GM12878 (cell line): ENCODE results near the gene CTNNBL1. TPM values are rescaled to one million over a fixed set of nuclear protein-coding genes. Genes with fewer than 3 reads are reported as not detected.

Experiments
- BACH1 ChIP-seq: fragments of 450-650 bp; IDR thresholded peaks from 2 replicates; pipeline ENCODE4 v1.6.1; 2017; ENCODE audit warnings: mild to moderate bottlenecking, borderline replicate concordance
- BRCA1 ChIP-seq: IDR thresholded peaks from 2 replicates; pipeline ENCODE4 v1.6.1; 2011; ENCODE audit warnings: low read depth, low read length, improper control_type of control experiment
- CHD4 ChIP-seq: fragments of 200-600 bp; sonication (generic); IDR thresholded peaks from 2 replicates; pipeline ENCODE4 v1.6.1; 2016; ENCODE audit warnings: mild to moderate bottlenecking
- CREB1 ChIP-seq: IDR thresholded peaks from 2 replicates; pipeline ENCODE4 v1.6.1; 2012; ENCODE audit warnings: low read depth, mild to moderate bottlenecking, inconsistent platforms
- DPF2 ChIP-seq: fragments of 450-650 bp; IDR thresholded peaks from 2 replicates; pipeline ENCODE4 v1.6.1; 2017; ENCODE audit warnings: mild to moderate bottlenecking
- FOXM1 ChIP-seq: IDR thresholded peaks from 2 replicates; pipeline ENCODE4 v1.6.1; 2012; ENCODE audit warnings: low read depth, mild to moderate bottlenecking, inconsistent platforms, low read length, moderate library complexity
- GATAD2B ChIP-seq: fragments of 450-650 bp; conservative IDR thresholded peaks from 2 replicates; pipeline ENCODE4 v1.6.1; 2017; ENCODE audit warnings: low read depth, mild to moderate bottlenecking, moderate library complexity
- IRF4 ChIP-seq: IDR thresholded peaks from 2 replicates; pipeline ENCODE4 v1.6.1; 2011; ENCODE audit warnings: low read depth, low read length
- NBN ChIP-seq: fragments of 450-650 bp; IDR thresholded peaks from 2 replicates; pipeline ENCODE4 v1.6.1; 2016
- NFYA ChIP-seq: IDR thresholded peaks from 2 replicates; pipeline ENCODE4 v1.6.1; 2011; ENCODE audit warnings: low read depth, mild to moderate bottlenecking, low read length, improper control_type of control experiment, borderline replicate concordance
- PAX8 ChIP-seq: fragments of 450-650 bp; IDR thresholded peaks from 2 replicates; pipeline ENCODE4 v1.6.1; 2017; ENCODE audit warnings: mild to moderate bottlenecking, moderate library complexity
- RB1 ChIP-seq: fragments of 450-650 bp; formaldehyde crosslinking; IDR thresholded peaks from 2 replicates; pipeline ENCODE4 v1.6.1; 2017; ENCODE audit warnings: mild to moderate bottlenecking, borderline replicate concordance
- SPI1 ChIP-seq: IDR thresholded peaks from 2 replicates; pipeline ENCODE4 v1.6.1; 2011; ENCODE audit warnings: low read depth, mild to moderate bottlenecking, low read length, moderate library complexity, borderline replicate concordance; ENCODE audit not compliant: insufficient read depth
- TARDBP ChIP-seq: IDR thresholded peaks from 2 replicates; pipeline ENCODE4 v1.6.1; 2016; ENCODE audit warnings: borderline replicate concordance
- WRNIP1 ChIP-seq: IDR thresholded peaks from 2 replicates; pipeline ENCODE4 v1.6.1; 2011; ENCODE audit warnings: low read depth, low read length, improper control_type of control experiment, borderline replicate concordance
- ZNF207 ChIP-seq: fragments of 450-650 bp; IDR thresholded peaks from 2 replicates; pipeline ENCODE4 v1.6.1; 2014; ENCODE audit warnings: antibody characterized with exemption, mild to moderate bottlenecking, borderline replicate concordance
- polyA plus RNA-seq, 11 experiments: library from polyadenylated mRNA; depleted of rRNA in 4 of 11; unstranded in 6 of 11; stranded (reverse) in 5 of 11; fragments of >200 nt; fragmentation: Nextera tagmentation in 4 of 11; fragmentation: Illumina TruSeq in 1 of 11; extraction: Ambion mirVana in 4 of 11; extraction: Trizol in 1 of 11; gene quantifications; 1 replicate in 1 of 11; 2 replicates in 10 of 11; pipeline versions ENCODE4 v1.2.1 to v1.2.3, GENCODE V29; 2011 to 2016; ENCODE audit warnings: inconsistent platforms in 2 of 11, missing spikeins in 2 of 11, low read depth in 1 of 11
- total RNA-seq, 4 experiments: library from RNA; depleted of rRNA in 3 of 4; stranded (reverse); fragments of >200 nt in 3 of 4; fragmentation: Illumina TruSeq in 1 of 4; extraction: Trizol in 1 of 4; gene quantifications; 2 replicates each; pipeline versions ENCODE4 v1.2.1 to v1.2.3, GENCODE V29; 2013 to 2021
- TF ChIP-seq, protein P1 (sequence below): fragments of 450-650 bp; IDR thresholded peaks from 2 replicates; pipeline ENCODE4 v1.6.1; 2017; ENCODE audit warnings: borderline replicate concordance
- TF ChIP-seq, protein P2 (sequence below): fragments of 450-650 bp; IDR thresholded peaks from 2 replicates; pipeline ENCODE4 v1.6.1; 2014; ENCODE audit warnings: mild to moderate bottlenecking
- TF ChIP-seq, protein P3 (sequence below): IDR thresholded peaks from 2 replicates; pipeline ENCODE4 v1.6.1; 2011; ENCODE audit warnings: borderline replicate concordance, low read depth, mild to moderate bottlenecking, moderate library complexity, low read length; ENCODE audit not compliant: insufficient read depth, poor library complexity, severe bottlenecking
- TF ChIP-seq, protein P4 (sequence below): fragments of 450-650 bp; IDR thresholded peaks from 2 replicates; pipeline ENCODE4 v1.6.1; 2017; ENCODE audit warnings: low read depth, mild to moderate bottlenecking, moderate library complexity
- TF ChIP-seq, protein P5 (sequence below): IDR thresholded peaks from 2 replicates; pipeline ENCODE4 v1.6.1; 2012; ENCODE audit warnings: low read depth, low read length, improper control_type of control experiment
- TF ChIP-seq, protein P6 (sequence below): fragments of 450-650 bp; IDR thresholded peaks from 2 replicates; pipeline ENCODE4 v1.6.1; 2017; ENCODE audit warnings: mild to moderate bottlenecking, low read depth, inconsistent platforms; ENCODE audit not compliant: poor library complexity, severe bottlenecking

Gene CTNNBL1
- total and polyA plus RNA-seq, 10 of the 15 experiments (the other 5 are each of a cell fraction or from before 2014, with no cell fraction given): 43.1 to 102 (median 67.8) TPM

DNA sequence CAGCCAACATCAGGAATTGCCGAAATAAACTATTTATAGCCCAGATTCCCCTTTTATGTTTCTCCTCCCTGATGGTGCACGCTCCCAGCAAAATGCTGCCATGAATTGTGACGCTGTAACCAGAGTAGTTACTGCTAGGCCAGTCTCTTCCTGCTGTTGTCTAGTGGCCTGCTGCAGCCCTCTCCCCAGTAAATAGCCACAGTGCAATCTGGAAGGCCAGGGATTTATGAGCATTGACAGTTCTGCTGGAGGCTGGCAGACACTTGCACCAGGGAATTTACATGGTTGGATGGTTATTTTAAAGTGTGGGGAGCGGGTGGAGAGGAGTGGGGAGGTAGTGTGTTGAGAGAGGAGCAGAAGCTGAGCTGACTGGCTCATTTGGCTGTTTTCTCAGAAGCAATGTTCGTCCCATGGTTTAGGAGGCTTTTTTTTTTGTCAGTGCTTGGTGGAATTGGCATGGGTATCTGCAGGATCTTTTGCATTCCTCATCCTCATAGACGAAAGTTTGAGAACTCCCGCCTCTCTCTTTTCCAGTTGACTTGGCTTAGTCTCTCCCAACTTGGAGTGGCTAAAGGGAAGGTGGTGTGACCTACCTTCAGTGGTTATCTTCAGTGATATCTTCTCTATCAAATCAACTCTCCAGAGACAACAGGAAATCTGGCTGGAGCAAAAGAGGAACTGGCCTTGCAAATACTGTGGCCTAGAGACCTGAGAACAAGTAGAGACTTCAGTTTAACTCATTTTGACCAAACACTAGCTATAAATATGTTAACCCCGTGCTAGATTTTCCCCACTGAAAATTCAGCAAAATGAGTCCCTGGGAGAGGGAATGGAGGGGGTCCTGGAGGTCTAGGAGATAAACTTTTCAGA, 109.8 kb downstream of the CTNNBL1 start (continued):
- TF ChIP-seq PAX8 (no peak), IRF4 (no peak), FOXM1 (peak; percentile 52; the same call in 1 of the 2 replicates), BRCA1 (no peak), NBN (no peak), ZNF207 (no peak), NFYA (no peak), BACH1 (no peak), CHD4 (no peak), RB1 (no peak), DPF2 (no peak), CREB1 (no peak), GATAD2B (no peak), WRNIP1 (no peak), TARDBP (no peak), SPI1 (peak; percentile 100)
- TF ChIP-seq, protein P1, sequence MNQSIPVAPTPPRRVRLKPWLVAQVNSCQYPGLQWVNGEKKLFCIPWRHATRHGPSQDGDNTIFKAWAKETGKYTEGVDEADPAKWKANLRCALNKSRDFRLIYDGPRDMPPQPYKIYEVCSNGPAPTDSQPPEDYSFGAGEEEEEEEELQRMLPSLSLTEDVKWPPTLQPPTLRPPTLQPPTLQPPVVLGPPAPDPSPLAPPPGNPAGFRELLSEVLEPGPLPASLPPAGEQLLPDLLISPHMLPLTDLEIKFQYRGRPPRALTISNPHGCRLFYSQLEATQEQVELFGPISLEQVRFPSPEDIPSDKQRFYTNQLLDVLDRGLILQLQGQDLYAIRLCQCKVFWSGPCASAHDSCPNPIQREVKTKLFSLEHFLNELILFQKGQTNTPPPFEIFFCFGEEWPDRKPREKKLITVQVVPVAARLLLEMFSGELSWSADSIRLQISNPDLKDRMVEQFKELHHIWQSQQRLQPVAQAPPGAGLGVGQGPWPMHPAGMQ: no peak
- TF ChIP-seq, protein P2, sequence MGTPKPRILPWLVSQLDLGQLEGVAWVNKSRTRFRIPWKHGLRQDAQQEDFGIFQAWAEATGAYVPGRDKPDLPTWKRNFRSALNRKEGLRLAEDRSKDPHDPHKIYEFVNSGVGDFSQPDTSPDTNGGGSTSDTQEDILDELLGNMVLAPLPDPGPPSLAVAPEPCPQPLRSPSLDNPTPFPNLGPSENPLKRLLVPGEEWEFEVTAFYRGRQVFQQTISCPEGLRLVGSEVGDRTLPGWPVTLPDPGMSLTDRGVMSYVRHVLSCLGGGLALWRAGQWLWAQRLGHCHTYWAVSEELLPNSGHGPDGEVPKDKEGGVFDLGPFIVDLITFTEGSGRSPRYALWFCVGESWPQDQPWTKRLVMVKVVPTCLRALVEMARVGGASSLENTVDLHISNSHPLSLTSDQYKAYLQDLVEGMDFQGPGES: no peak
- TF ChIP-seq, protein P3, sequence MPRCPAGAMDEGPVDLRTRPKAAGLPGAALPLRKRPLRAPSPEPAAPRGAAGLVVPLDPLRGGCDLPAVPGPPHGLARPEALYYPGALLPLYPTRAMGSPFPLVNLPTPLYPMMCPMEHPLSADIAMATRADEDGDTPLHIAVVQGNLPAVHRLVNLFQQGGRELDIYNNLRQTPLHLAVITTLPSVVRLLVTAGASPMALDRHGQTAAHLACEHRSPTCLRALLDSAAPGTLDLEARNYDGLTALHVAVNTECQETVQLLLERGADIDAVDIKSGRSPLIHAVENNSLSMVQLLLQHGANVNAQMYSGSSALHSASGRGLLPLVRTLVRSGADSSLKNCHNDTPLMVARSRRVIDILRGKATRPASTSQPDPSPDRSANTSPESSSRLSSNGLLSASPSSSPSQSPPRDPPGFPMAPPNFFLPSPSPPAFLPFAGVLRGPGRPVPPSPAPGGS: no peak
- TF ChIP-seq, protein P4, sequence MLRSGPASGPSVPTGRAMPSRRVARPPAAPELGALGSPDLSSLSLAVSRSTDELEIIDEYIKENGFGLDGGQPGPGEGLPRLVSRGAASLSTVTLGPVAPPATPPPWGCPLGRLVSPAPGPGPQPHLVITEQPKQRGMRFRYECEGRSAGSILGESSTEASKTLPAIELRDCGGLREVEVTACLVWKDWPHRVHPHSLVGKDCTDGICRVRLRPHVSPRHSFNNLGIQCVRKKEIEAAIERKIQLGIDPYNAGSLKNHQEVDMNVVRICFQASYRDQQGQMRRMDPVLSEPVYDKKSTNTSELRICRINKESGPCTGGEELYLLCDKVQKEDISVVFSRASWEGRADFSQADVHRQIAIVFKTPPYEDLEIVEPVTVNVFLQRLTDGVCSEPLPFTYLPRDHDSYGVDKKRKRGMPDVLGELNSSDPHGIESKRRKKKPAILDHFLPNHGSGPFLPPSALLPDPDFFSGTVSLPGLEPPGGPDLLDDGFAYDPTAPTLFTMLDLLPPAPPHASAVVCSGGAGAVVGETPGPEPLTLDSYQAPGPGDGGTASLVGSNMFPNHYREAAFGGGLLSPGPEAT: peak; percentile 22; the same call in 1 of the 2 replicates
- TF ChIP-seq, protein P5, sequence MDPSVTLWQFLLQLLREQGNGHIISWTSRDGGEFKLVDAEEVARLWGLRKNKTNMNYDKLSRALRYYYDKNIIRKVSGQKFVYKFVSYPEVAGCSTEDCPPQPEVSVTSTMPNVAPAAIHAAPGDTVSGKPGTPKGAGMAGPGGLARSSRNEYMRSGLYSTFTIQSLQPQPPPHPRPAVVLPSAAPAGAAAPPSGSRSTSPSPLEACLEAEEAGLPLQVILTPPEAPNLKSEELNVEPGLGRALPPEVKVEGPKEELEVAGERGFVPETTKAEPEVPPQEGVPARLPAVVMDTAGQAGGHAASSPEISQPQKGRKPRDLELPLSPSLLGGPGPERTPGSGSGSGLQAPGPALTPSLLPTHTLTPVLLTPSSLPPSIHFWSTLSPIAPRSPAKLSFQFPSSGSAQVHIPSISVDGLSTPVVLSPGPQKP: no peak
- TF ChIP-seq, protein P6, sequence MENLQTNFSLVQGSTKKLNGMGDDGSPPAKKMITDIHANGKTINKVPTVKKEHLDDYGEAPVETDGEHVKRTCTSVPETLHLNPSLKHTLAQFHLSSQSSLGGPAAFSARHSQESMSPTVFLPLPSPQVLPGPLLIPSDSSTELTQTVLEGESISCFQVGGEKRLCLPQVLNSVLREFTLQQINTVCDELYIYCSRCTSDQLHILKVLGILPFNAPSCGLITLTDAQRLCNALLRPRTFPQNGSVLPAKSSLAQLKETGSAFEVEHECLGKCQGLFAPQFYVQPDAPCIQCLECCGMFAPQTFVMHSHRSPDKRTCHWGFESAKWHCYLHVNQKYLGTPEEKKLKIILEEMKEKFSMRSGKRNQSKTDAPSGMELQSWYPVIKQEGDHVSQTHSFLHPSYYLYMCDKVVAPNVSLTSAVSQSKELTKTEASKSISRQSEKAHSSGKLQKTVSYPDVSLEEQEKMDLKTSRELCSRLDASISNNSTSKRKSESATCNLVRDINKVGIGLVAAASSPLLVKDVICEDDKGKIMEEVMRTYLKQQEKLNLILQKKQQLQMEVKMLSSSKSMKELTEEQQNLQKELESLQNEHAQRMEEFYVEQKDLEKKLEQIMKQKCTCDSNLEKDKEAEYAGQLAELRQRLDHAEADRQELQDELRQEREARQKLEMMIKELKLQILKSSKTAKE: no peak
